GM18517 (cell line): ENCODE measurements around the gene CD300LB.

Source experiments
- ATAC-seq: cut with Tn5 transposase; IDR thresholded peaks from one replicate; pipeline ENCODE4 v1.9.1; 2021; ENCODE audit warnings: mild to moderate bottlenecking, moderate library complexity; ENCODE audit not compliant: unreplicated experiment

The CD300LB gene

GRCh38 chr17:74550602-74551001, 19.3 kb upstream of the CD300LB start:
- ATAC-seq, result no peak

GRCh38 chr17:74549343-74549742, 18.1 kb upstream of the CD300LB start:
- ATAC-seq, result no peak

- ATAC-seq, result no peak
Observed at GRCh38 chr17:74547736-74548135, 16.5 kb upstream of the CD300LB start.

GRCh38 chr17:74547264-74547663, 16.0 kb upstream of the CD300LB start:
- ATAC-seq, result no peak

GRCh38 chr17:74546586-74546985, 15.3 kb upstream of the CD300LB start:
- no peak for ATAC-seq

- no peak for ATAC-seq
Observed at GRCh38 chr17:74545843-74546230, 14.6 kb upstream of the CD300LB start, which contains the start of gene CD300C. CD300C (minus strand) TSS chr17:74546115; CDS start chr17:74545782, 333 bp downstream.

GRCh38 chr17:74544991-74545842, 13.9 kb upstream of the CD300LB start:
- no peak for ATAC-seq

GRCh38 chr17:74543891-74544760, 12.9 kb upstream of the CD300LB start:
- no peak for ATAC-seq

- ATAC-seq, result no peak
Observed at GRCh38 chr17:74543406-74543805, 12.1 kb upstream of the CD300LB start.

- ATAC-seq, result no peak
Observed at GRCh38 chr17:74542727-74543383, 11.6 kb upstream of the CD300LB start.

- ATAC-seq, result no peak
Observed at GRCh38 chr17:74542166-74542565, 10.9 kb upstream of the CD300LB start.

GRCh38 chr17:74541176-74542111, 10.2 kb upstream of the CD300LB start:
- no peak for ATAC-seq

GRCh38 chr17:74539281-74539820, 8.1 kb upstream of the CD300LB start:
- no peak for ATAC-seq

GRCh38 chr17:74536890-74537289, 5.6 kb upstream of the CD300LB start:
- ATAC-seq, result no peak

GRCh38 chr17:74532115-74532514, 840 bp upstream of the CD300LB start:
- ATAC-seq, result no peak

GRCh38 chr17:74530831-74531150, 484 bp downstream of the CD300LB start:
- no peak for ATAC-seq

- ATAC-seq, result no peak
Observed at GRCh38 chr17:74529243-74529642, 2.0 kb downstream of the CD300LB start.

- ATAC-seq, result peak; percentile 78
Observed at GRCh38 chr17:74528491-74529199, 2.6 kb downstream of the CD300LB start.

GRCh38 chr17:74527756-74528155, 3.5 kb downstream of the CD300LB start:
- ATAC-seq, result no peak
